GM18499 (cell line): Measurements from ENCODE around the gene MED17.
"Not testable (repeated sequence)": the region's sequence is repeated elsewhere in the genome, so short reads cannot be mapped to it uniquely, and the experiment has no call there.

ENCODE experiments used
- ATAC-seq: cut with Tn5 transposase; IDR thresholded peaks from one replicate; pipeline ENCODE4 v1.9.1; 2021; ENCODE audit warnings: moderate number of reproducible peaks; ENCODE audit not compliant: insufficient read depth, unreplicated experiment

The MED17 gene

GRCh38 chr11:93784145-93784934 lies at the start of gene MED17:
MED17 (plus strand) TSS chr11:93784282; CDS start chr11:93784514, 232 bp downstream.
- ATAC-seq: peak; percentile 86

- no peak for ATAC-seq
Measured at GRCh38 chr11:93734427-93735222, 49.5 kb upstream of the MED17 start.

GRCh38 chr11:93735627-93736026 lies 48.5 kb upstream of the MED17 start:
- no peak for ATAC-seq

GRCh38 chr11:93736129-93736528 lies 48.0 kb upstream of the MED17 start:
- no peak for ATAC-seq

- ATAC-seq: no peak
Measured at GRCh38 chr11:93737904-93738612, 46.0 kb upstream of the MED17 start.

GRCh38 chr11:93738647-93739081 lies 45.4 kb upstream of the MED17 start:
- ATAC-seq: no peak

- ATAC-seq: no peak
Measured at GRCh38 chr11:93740031-93740729, 43.9 kb upstream of the MED17 start.

- ATAC-seq: no peak
Measured at GRCh38 chr11:93740730-93741093, 43.4 kb upstream of the MED17 start.

GRCh38 chr11:93741094-93741881 lies 42.8 kb upstream of the MED17 start, which contains the start of the genes C11orf54 and TAF1D:
C11orf54 (plus strand) TSS chr11:93741672; CDS start chr11:93747394, 5,722 bp downstream.
TAF1D (minus strand) TSS chr11:93741495; CDS start chr11:93739304, 2,191 bp downstream.
- peak; percentile 66 for ATAC-seq

- no peak for ATAC-seq
Measured at GRCh38 chr11:93741882-93742226, 42.2 kb upstream of the MED17 start.

GRCh38 chr11:93743291-93743690 lies 40.8 kb upstream of the MED17 start:
- ATAC-seq: no peak

GRCh38 chr11:93744669-93745004 lies 39.4 kb upstream of the MED17 start:
- no peak for ATAC-seq

GRCh38 chr11:93745005-93745755 lies 38.9 kb upstream of the MED17 start:
- ATAC-seq: not testable (repeated sequence)

GRCh38 chr11:93746101-93746500 lies 38.0 kb upstream of the MED17 start:
- no peak for ATAC-seq

- no peak for ATAC-seq
Measured at GRCh38 chr11:93747122-93747521, 37.0 kb upstream of the MED17 start.

- no peak for ATAC-seq
Measured at GRCh38 chr11:93751001-93751400, 33.1 kb upstream of the MED17 start.

- no peak for ATAC-seq
Measured at GRCh38 chr11:93753241-93753640, 30.8 kb upstream of the MED17 start.

- no peak for ATAC-seq
Measured at GRCh38 chr11:93756748-93757147, 27.3 kb upstream of the MED17 start.

- no peak for ATAC-seq
Measured at GRCh38 chr11:93757301-93757700, 26.8 kb upstream of the MED17 start.
